KMS-11 (cell line): ENCODE results near the gene C1QTNF9.

Experiments
- H2AFZ ChIP-seq: fragments of 200-600 bp; sonication (generic); 2 replicates; pipeline ENCODE4 v1.6.1; 2016; ENCODE audit warnings: antibody characterized with exemption, mixed run types, low read depth
- H3K27ac ChIP-seq: fragments of 200-600 bp; sonication (generic); 2 replicates; pipeline ENCODE4 v1.6.1; 2016; ENCODE audit warnings: mild to moderate bottlenecking, mixed run types
- H3K27me3 ChIP-seq: fragments of 200-600 bp; sonication (generic); 2 replicates; pipeline ENCODE4 v1.6.1; 2017; ENCODE audit warnings: mild to moderate bottlenecking, low read depth, mixed run types, moderate library complexity; ENCODE audit not compliant: insufficient read depth
- H3K36me3 ChIP-seq: fragments of 200-600 bp; sonication (generic); 2 replicates; pipeline ENCODE4 v1.6.1; 2017; ENCODE audit warnings: mild to moderate bottlenecking, mixed run types; ENCODE audit not compliant: insufficient read depth
- H3K4me1 ChIP-seq: fragments of 200-600 bp; sonication (generic); 2 replicates; pipeline ENCODE4 v1.6.1; 2016; ENCODE audit warnings: mild to moderate bottlenecking, low read depth, mixed run types; ENCODE audit not compliant: poor library complexity, severe bottlenecking
- H3K4me2 ChIP-seq: fragments of 200-600 bp; sonication (generic); 2 replicates; pipeline ENCODE4 v1.7.0; 2016; ENCODE audit warnings: mild to moderate bottlenecking, mixed run types
- H3K4me3 ChIP-seq: fragments of 200-600 bp; sonication (generic); IDR thresholded peaks from 2 replicates; pipeline ENCODE4 v1.6.1; 2017; ENCODE audit warnings: low read depth, low read length, mixed read lengths; ENCODE audit not compliant: insufficient read depth
- H3K79me2 ChIP-seq: fragments of 200-600 bp; sonication (generic); 2 replicates; pipeline ENCODE4 v1.6.1; 2016; ENCODE audit warnings: low read depth, mixed run types; ENCODE audit not compliant: insufficient read depth
- H3K9ac ChIP-seq: fragments of 200-600 bp; sonication (generic); 2 replicates; pipeline ENCODE4 v1.6.1; 2016; ENCODE audit warnings: mild to moderate bottlenecking, mixed run types
- H4K20me1 ChIP-seq: fragments of 200-600 bp; sonication (generic); 2 replicates; pipeline ENCODE4 v1.6.1; 2016; ENCODE audit warnings: mild to moderate bottlenecking, mixed run types; ENCODE audit not compliant: insufficient read depth
- CTCF ChIP-seq: fragments of 200-600 bp; sonication (generic); conservative IDR thresholded peaks from 2 replicates; pipeline ENCODE4 v1.6.1; 2017; ENCODE audit warnings: low read depth, mild to moderate bottlenecking, antibody characterized with exemption, low read length, moderate library complexity, mixed read lengths

The C1QTNF9 gene

GRCh38 chr13:24351423-24351822 lies 42.0 kb downstream of the C1QTNF9 start:
- Histone ChIP-seq H3K36me3 (no peaks in the 10 kb centered on the region), H2AFZ (no peak overlapping the region), H3K9ac (no peak overlapping the region), H3K79me2 (no peaks in the 10 kb centered on the region), H3K4me2 (no peak overlapping the region), H3K27ac (no peak overlapping the region), H3K27me3 (no peaks in the 10 kb centered on the region), H3K4me1 (no peaks in the 10 kb centered on the region), H3K4me3 (no peak overlapping the region), H4K20me1 (no peaks in the 10 kb centered on the region)
- no peak for TF ChIP-seq CTCF

GRCh38 chr13:24353736-24354135 lies 44.4 kb downstream of the C1QTNF9 start:
- no peaks in the 10 kb centered on the region for H4K20me1 ChIP-seq
- H2AFZ ChIP-seq = no peak overlapping the region
- H3K36me3 ChIP-seq = no peaks in the 10 kb centered on the region
- no peak overlapping the region for H3K27ac ChIP-seq
- H3K27me3 ChIP-seq = no peaks in the 10 kb centered on the region
- H3K4me1 ChIP-seq = no peaks in the 10 kb centered on the region
- no peaks in the 10 kb centered on the region for H3K79me2 ChIP-seq
- no peak overlapping the region for H3K9ac ChIP-seq
- no peak for TF ChIP-seq CTCF
- H3K4me2 ChIP-seq = no peak overlapping the region
- no peak overlapping the region for H3K4me3 ChIP-seq

GRCh38 chr13:24355103-24355502 lies 45.7 kb downstream of the C1QTNF9 start:
- Histone ChIP-seq H3K9ac (no peak overlapping the region), H3K79me2 (no peaks in the 10 kb centered on the region), H3K27me3 (no peaks in the 10 kb centered on the region), H2AFZ (no peak overlapping the region), H3K4me3 (no peak overlapping the region), H3K4me1 (no peaks in the 10 kb centered on the region), H4K20me1 (no peaks in the 10 kb centered on the region), H3K4me2 (no peak overlapping the region), H3K36me3 (no peaks in the 10 kb centered on the region), H3K27ac (no peak overlapping the region)
- no peak for TF ChIP-seq CTCF

GRCh38 chr13:24356270-24356669 lies 46.9 kb downstream of the C1QTNF9 start:
- TF ChIP-seq CTCF = no peak
- H3K79me2 ChIP-seq = no peaks in the 10 kb centered on the region
- H3K9ac ChIP-seq = no peak overlapping the region
- H3K4me2 ChIP-seq = no peak overlapping the region
- H3K27me3 ChIP-seq = no peaks in the 10 kb centered on the region
- no peak overlapping the region for H3K27ac ChIP-seq
- no peak overlapping the region for H3K4me3 ChIP-seq
- no peak overlapping the region for H2AFZ ChIP-seq
- no peaks in the 10 kb centered on the region for H3K4me1 ChIP-seq
- H3K36me3 ChIP-seq = no peaks in the 10 kb centered on the region
- no peaks in the 10 kb centered on the region for H4K20me1 ChIP-seq

GRCh38 chr13:24356837-24357236 lies 47.5 kb downstream of the C1QTNF9 start:
- no peaks in the 10 kb centered on the region for H3K4me1 ChIP-seq
- no peak overlapping the region for H3K4me2 ChIP-seq
- H3K4me3 ChIP-seq = no peak overlapping the region
- H3K79me2 ChIP-seq = no peaks in the 10 kb centered on the region
- no peak overlapping the region for H2AFZ ChIP-seq
- no peak for TF ChIP-seq CTCF
- H3K27me3 ChIP-seq = no peaks in the 10 kb centered on the region
- H3K9ac ChIP-seq = no peak overlapping the region
- no peak overlapping the region for H3K27ac ChIP-seq
- no peaks in the 10 kb centered on the region for H3K36me3 ChIP-seq
- no peaks in the 10 kb centered on the region for H4K20me1 ChIP-seq
